HCEC 1CT (cell line): ENCODE data around the gene ZNF333.
"Not testable (repeated sequence)": the region's sequence is repeated elsewhere in the genome, so short reads cannot be mapped to it uniquely, and the experiment has no call there.

Experiments
- DNase-seq: peaks from one replicate; pipeline ENCODE4 v3.0.0-alpha.2; 2017

Gene ZNF333

DNA sequence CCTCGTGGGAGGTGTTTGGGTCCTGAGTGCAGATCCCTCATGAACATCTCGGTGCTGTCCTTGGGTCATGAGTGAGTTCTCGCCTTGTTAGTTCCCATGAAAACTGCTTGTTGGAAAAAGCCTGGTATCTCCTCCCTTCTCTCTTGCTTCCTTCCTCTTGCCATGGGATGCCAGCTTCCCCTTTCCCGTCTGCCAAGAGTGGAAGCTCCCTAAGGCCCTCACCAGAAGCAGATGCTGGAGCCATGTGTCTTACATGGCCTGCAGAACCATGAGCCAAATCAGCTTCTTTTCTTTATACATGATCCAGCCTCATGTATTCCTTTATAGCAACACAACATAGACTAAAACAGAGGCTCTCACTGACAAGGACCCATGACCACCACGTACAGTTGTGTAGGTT lies 80.3 kb downstream of the ZNF333 start:
- no peak for DNase-seq

DNA sequence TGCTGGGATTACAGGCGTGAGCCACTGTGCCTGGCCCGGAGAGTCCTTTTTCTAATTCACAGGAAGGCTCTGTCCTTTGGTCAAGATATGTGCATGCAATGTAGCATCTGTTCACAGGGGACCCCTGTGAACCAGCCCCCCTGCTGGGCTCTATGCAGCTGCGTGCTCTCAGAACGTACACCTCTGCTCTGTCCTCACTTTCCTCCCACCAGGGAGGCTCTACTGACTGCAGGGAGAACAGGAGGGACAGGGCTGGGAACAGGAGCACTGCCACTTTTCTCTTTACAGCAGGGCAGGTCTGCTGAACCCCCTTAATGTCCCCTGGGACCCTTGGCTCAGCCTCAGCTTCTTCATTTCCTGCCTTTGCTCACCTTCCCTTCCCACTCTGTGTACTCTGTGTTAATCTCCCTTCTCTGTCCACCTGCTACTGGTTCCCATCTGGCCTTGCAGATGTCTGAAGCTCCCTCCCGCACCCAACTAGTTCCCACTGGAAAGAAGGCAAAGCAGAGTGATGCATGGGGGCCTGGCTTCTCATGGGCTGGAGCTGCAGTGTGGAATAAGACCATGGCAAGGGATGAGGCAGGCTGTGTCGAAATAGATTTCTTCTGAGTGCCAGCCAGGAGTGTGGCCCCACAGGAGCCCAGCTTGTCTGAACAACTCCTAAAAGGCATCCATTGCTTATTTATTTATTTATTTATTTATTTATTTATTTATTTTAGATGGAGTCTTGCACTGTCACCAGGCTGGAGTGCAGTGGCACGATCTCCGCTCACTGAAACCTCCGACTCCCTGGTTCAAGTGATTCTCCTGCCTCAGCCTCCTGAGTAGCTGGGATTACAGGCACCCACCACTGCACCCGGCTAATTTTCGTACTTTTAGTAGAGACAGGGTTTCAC lies 81.3 kb downstream of the ZNF333 start:
- DNase-seq: no peak

GRCh38 chr19:14772467-14772866 lies 82.6 kb downstream of the ZNF333 start:
- DNase-seq: no peak

DNA sequence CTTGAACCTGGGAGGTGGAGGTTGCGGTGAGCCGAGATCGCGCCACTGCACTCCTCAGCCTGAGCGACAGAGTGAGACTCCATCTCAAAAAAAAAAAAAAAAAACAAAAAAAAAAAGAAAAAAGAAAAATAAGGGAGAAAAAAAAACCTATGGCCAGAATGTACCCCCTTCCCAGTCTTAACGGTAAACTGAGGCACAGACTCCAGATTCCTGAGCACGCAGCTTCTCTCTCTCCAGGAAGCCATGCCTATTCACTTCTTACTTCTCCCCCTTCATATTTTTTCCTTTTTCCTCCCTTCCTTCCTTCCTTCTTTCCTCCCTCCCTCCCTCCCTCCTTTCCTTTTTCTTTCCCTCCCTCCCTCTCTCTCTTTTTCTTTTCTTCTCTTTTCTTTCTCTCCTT lies 83.1 kb downstream of the ZNF333 start:
- DNase-seq: no peak

DNA sequence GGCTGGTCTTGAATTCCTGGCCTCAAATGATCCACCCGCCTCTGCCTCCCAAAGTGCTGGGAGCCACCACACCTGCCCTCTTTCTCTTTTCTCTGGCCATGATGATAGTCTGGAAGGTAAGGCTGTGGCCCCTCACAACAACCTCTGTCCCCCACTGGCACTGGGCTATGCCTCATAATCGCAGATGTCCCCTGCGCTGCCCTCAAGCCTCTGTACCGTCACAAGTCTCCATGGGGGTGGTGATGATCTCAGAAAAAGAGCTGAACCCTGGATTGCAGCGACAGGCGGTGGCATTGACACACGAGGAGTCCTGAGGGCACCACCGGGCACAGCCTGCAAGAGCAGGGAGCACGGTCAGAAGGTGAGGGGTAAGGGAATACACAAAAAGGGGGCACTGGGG lies 83.9 kb downstream of the ZNF333 start:
- not testable (repeated sequence) for DNase-seq

- DNase-seq: no peak
These were observed 84.5 kb downstream of the ZNF333 start for GRCh38 chr19:14774373-14774772.

- DNase-seq: not testable (repeated sequence)
These were observed 85.5 kb downstream of the ZNF333 start for GRCh38 chr19:14775326-14775725.

- no peak for DNase-seq
These were observed 86.2 kb downstream of the ZNF333 start for GRCh38 chr19:14775869-14776586.

- not testable (repeated sequence) for DNase-seq
These were observed 87.8 kb downstream of the ZNF333 start for GRCh38 chr19:14777645-14778044.

DNA sequence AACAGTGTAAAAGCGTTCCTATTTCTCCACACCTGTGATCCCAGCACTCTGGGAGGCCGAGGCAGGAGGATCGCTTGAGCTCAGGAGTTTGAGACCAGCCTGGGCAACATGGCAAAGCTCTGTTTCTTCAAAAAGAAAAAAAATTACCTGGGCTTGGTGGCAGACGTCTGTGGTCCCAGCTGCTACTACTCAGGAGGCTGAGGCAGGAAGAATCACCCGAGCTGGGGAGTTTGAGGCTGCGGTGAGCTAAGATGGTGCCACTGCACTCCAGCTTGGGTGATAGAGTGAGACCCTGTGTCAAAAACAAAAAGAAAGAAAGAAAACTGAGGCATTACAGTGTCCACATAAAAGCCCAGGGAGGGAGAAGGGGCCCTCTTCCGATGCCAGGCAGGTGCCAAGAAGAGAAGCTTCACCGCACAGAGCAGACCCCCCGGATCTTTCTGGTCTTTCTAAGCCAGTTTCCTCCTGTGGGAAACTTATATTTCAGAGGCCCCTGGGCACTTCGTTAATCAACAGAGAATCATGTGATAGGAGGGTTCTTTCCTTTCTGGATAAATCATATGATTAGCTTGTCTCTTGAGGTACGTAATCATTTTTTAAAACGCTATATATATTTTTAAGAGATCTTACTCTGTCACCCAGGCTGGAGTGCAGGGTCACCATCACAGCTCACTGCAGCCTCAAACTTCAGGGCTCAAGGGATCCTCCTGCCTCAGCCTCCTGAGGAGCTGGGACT lies 88.4 kb downstream of the ZNF333 start, which contains the start of gene ADGRE2:
TSS of gene ADGRE2 (minus strand) at position 451 of the 736 bp plus-strand sequence. CDS start 1,804 bp downstream, outside the sequence.
- not testable (repeated sequence) for DNase-seq

- DNase-seq: no peak
These were observed 89.3 kb downstream of the ZNF333 start for GRCh38 chr19:14779151-14779550.

GRCh38 chr19:14780622-14781225 lies 90.9 kb downstream of the ZNF333 start:
- DNase-seq: not testable (repeated sequence)

DNA sequence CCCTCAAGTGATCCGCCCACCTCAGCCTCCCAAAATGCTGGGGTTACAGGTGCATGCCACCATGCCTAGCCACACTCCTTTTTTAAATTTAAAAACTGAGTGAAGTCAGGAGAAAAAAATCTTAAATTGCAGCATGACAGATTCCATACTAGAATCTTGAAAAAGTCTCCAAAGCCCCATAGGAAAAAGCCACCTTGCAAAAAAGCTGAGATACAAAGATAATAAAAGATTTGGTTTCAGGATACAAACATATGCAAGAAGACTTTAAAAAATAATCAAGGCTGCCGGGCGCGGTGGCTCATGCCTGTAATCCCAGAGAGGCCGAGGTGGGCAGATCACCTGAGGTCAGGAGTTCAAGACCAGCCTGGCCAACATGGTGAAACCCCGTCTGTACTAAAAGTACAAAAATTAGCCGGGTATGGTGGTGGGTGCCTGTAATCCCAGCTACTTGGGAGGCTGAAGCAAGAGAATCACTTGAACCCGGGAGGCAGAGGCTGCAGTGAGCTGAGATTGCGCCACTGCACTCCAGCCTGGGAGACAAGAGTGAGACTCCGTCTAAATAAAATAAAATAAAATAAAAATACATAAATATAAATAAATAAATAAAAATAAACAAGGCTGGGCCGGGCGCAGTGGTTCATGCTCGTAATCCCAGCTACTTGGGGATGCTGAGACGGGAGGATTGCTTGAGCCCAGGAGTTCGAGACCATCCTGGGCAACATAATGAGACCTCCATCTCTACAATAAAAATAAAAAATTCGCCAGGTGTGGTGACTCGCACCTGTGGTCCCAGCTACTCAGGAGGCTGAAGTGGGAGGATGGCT lies 92.1 kb downstream of the ZNF333 start:
- DNase-seq: not testable (repeated sequence)

- no peak for DNase-seq
These were observed 93.0 kb downstream of the ZNF333 start for GRCh38 chr19:14782626-14783409.
